Liver (tissue), 9 donors: ENCODE results near the gene DCN. TPM values are rescaled to one million over a fixed set of nuclear protein-coding genes. Genes with fewer than 3 reads are reported as not detected.

Experiments used
- DNase-seq: peaks from one replicate; pipeline ENCODE4 v3.0.0-alpha.2; 2017; ENCODE audit warnings: low spot score
- H3K27ac ChIP-seq, 2 donors: one replicate each; pipeline ENCODE4 v1.7.0; 2013; ENCODE audit warnings: inconsistent platforms in 2 of 2, low read length in 2 of 2, control low read depth in 1 of 2, low read depth in 1 of 2, mild to moderate bottlenecking in 1 of 2
- H3K27me3 ChIP-seq, 4 donors: one replicate each; pipeline versions ENCODE4 v1.6.1 to v1.7.0; 2013; ENCODE audit warnings: low read length in 3 of 4, inconsistent platforms in 1 of 4, mild to moderate bottlenecking in 1 of 4, moderate library complexity in 1 of 4; ENCODE audit not compliant: control insufficient read depth in 4 of 4, insufficient read depth in 4 of 4
- H3K36me3 ChIP-seq, 4 donors: one replicate each; pipeline versions ENCODE4 v1.6.1 to v1.7.0; 2013; ENCODE audit warnings: low read length in 3 of 4, mild to moderate bottlenecking in 3 of 4, low read depth in 1 of 4, moderate library complexity in 1 of 4; ENCODE audit not compliant: control insufficient read depth in 4 of 4, insufficient read depth in 3 of 4
- H3K4me1 ChIP-seq, 4 donors: one replicate each; pipeline versions ENCODE4 v1.6.1 to v1.7.0; 2013; ENCODE audit warnings: low read length in 3 of 4, mild to moderate bottlenecking in 3 of 4, moderate library complexity in 1 of 4; ENCODE audit not compliant: control insufficient read depth in 4 of 4, insufficient read depth in 4 of 4
- H3K4me3 ChIP-seq, 3 donors: one replicate each; pipeline versions ENCODE4 v1.6.1 to v1.7.0; 2013; ENCODE audit warnings: low read length in 3 of 3, control low read depth in 1 of 3, low read depth in 1 of 3, mild to moderate bottlenecking in 1 of 3
- H3K9ac ChIP-seq, 2 donors: one replicate each; pipeline ENCODE4 v1.7.0; 2013; ENCODE audit warnings: low read length in 2 of 2, mild to moderate bottlenecking in 2 of 2, moderate library complexity in 2 of 2, control low read depth in 1 of 2, low read depth in 1 of 2
- H3K9me3 ChIP-seq, 4 donors: one replicate each; pipeline versions ENCODE4 v1.6.1 to v1.7.0; 2013; ENCODE audit warnings: low read length in 3 of 4; ENCODE audit not compliant: control insufficient read depth in 4 of 4
- ATF3 ChIP-seq: IDR thresholded peaks from 2 replicates; pipeline ENCODE4 v1.6.1; 2016; ENCODE audit warnings: antibody characterized with exemption
- CTCF ChIP-seq: fragments of 150-350 bp; IDR thresholded peaks from 2 replicates; pipeline ENCODE4 v1.5.1; 2017; ENCODE audit warnings: improper control_type of control experiment, low read depth, low read length; ENCODE audit not compliant: missing input control
- EGR1 ChIP-seq, 2 donors: IDR thresholded peaks; 2 replicates each; pipeline ENCODE4 v1.6.1; 2016 to 2018; ENCODE audit warnings: antibody characterized with exemption in 2 of 2, low read depth in 2 of 2
- FOXA1 ChIP-seq: IDR thresholded peaks from 2 replicates; pipeline ENCODE4 v1.6.1; 2016; ENCODE audit warnings: antibody characterized with exemption
- FOXA2 ChIP-seq: IDR thresholded peaks from 2 replicates; pipeline ENCODE4 v1.6.1; 2016; ENCODE audit warnings: antibody characterized with exemption
- GABPA ChIP-seq, 2 donors: IDR thresholded peaks in 1 of 2; conservative IDR thresholded peaks in 1 of 2; 2 replicates each; pipeline ENCODE4 v1.6.1; 2016; ENCODE audit warnings: antibody characterized with exemption in 2 of 2, mild to moderate bottlenecking in 1 of 2, moderate library complexity in 1 of 2
- HNF4G ChIP-seq: IDR thresholded peaks from 2 replicates; pipeline ENCODE4 v1.6.1; 2016; ENCODE audit warnings: antibody characterized with exemption
- JUND ChIP-seq, 2 donors: IDR thresholded peaks; 2 replicates each; pipeline ENCODE4 v1.6.1; 2016; ENCODE audit warnings: antibody characterized with exemption in 2 of 2
- MAX ChIP-seq: IDR thresholded peaks from 2 replicates; pipeline ENCODE4 v1.6.1; 2016; ENCODE audit warnings: antibody characterized with exemption
- NR2F2 ChIP-seq: IDR thresholded peaks from 2 replicates; pipeline ENCODE4 v1.6.1; 2016; ENCODE audit warnings: antibody characterized with exemption
- RAD21 ChIP-seq, 2 donors: IDR thresholded peaks; 2 replicates each; pipeline ENCODE4 v1.6.1; 2016; ENCODE audit warnings: antibody characterized with exemption in 2 of 2, mild to moderate bottlenecking in 2 of 2
- REST ChIP-seq: IDR thresholded peaks from 2 replicates; pipeline ENCODE4 v1.6.1; 2016; ENCODE audit warnings: antibody characterized with exemption, mild to moderate bottlenecking
- RXRA ChIP-seq, 2 donors: IDR thresholded peaks; 2 replicates each; pipeline ENCODE4 v1.6.1; 2017 to 2018; ENCODE audit warnings: antibody characterized with exemption in 2 of 2, mild to moderate bottlenecking in 1 of 2
- SP1 ChIP-seq: IDR thresholded peaks from 2 replicates; pipeline ENCODE4 v1.6.1; 2018; ENCODE audit warnings: antibody characterized with exemption, mild to moderate bottlenecking
- TAF1 ChIP-seq: conservative IDR thresholded peaks from 2 replicates; pipeline ENCODE4 v1.6.1; 2016; ENCODE audit warnings: antibody characterized with exemption, mild to moderate bottlenecking
- YY1 ChIP-seq: IDR thresholded peaks from 2 replicates; pipeline ENCODE4 v1.6.1; 2016; ENCODE audit warnings: antibody characterized with exemption, mild to moderate bottlenecking
- ZBTB33 ChIP-seq: IDR thresholded peaks from 2 replicates; pipeline ENCODE4 v1.6.1; 2016; ENCODE audit warnings: antibody characterized with exemption
- WGBS: extraction: QIAGEN DNeasy Blood & Tissue Kit; methylation state at CpG from one replicate; pipeline ENCODE4 v1.1.7; 2013; 5-methylcytosine and 5-hydroxymethylcytosine counted together
- polyA plus RNA-seq, 2 donors: library from polyadenylated mRNA; stranded (reverse) in 1 of 2; unstranded in 1 of 2; fragments of 200-250 nt in 1 of 2; fragments of >200 nt in 1 of 2; fragmentation: Nextera tagmentation in 1 of 2; extraction: Ambion mirVana in 1 of 2; gene quantifications; one replicate each; pipeline versions ENCODE4 v1.2.1 to v1.2.3, GENCODE V29; 2013 to 2015
- total RNA-seq, 2 donors: library from RNA; depleted of rRNA; stranded (reverse); fragments of >200 nt; gene quantifications; one replicate each; pipeline ENCODE4 v1.2.3, GENCODE V29; 2014
- donor health status: healthy.
- donor health status: healthy.
- donor health status: healthy.
- donor health status: healthy.
- donor health status: healthy.

Gene DCN
- total and polyA plus RNA-seq, 4 donors, result 74.9 to 148 (median 98.6) TPM

- no peaks in the 10 kb centered on the region for H3K4me1 ChIP-seq
- no peaks in the 10 kb centered on the region for H3K9me3 ChIP-seq
- 46% methylated on average over 1 of the region's 1 CpG for WGBS
- no peak for DNase-seq
- peak overlapping the region in 1 of 3 donors; percentile 12 for H3K4me3 ChIP-seq
- H3K27ac ChIP-seq, result peak overlapping the region in 1 of 2 donors; percentile 9
- no peaks in the 10 kb centered on the region for H3K27me3 ChIP-seq
- H3K36me3 ChIP-seq, result no peaks in the 10 kb centered on the region
- peak overlapping the region in 1 of 2 donors; percentile 14 for H3K9ac ChIP-seq
- no peak for TF ChIP-seq ATF3
- TF ChIP-seq SP1, result no peak
- no peak for TF ChIP-seq RAD21 (IDR thresholded peaks at IDR 0.05)
- no peak for TF ChIP-seq JUND (IDR thresholded peaks at IDR 0.05)
- TF ChIP-seq TAF1, result no peak
- TF ChIP-seq RXRA (IDR thresholded peaks at IDR 0.05), result no peak
- TF ChIP-seq EGR1 (IDR thresholded peaks at IDR 0.05; ENCODE audit: low read depth in 2 of 2), result no peak
- TF ChIP-seq REST, result no peak
- TF ChIP-seq FOXA1, result no peak
- no peak for TF ChIP-seq ZBTB33
- TF ChIP-seq MAX, result no peak
- TF ChIP-seq NR2F2, result no peak
- TF ChIP-seq FOXA2, result no peak
- no peak for TF ChIP-seq GABPA (IDR thresholded peaks at IDR 0.05 in 1 of 2, conservative IDR thresholded peaks at IDR 0.05 in 1 of 2)
- no peak for TF ChIP-seq YY1
- no peak for TF ChIP-seq HNF4G
- TF ChIP-seq CTCF, result no peak
These were observed 3.8 kb downstream of the DCN start for GRCh38 chr12:91178781-91179180.

GRCh38 chr12:91178139-91178561, 4.5 kb downstream of the DCN start:
- H3K36me3 ChIP-seq, result no peaks in the 10 kb centered on the region
- DNase-seq, result no peak
- H3K9ac ChIP-seq, result no peak overlapping the region
- TF ChIP-seq CTCF (peak; percentile 29), RAD21 (IDR thresholded peaks at IDR 0.05) (peak; percentile 56 to 64), NR2F2 (no peak)
- no peaks in the 10 kb centered on the region for H3K9me3 ChIP-seq
- no peaks in the 10 kb centered on the region for H3K27me3 ChIP-seq
- no peaks in the 10 kb centered on the region for H3K4me1 ChIP-seq
- WGBS, result 43% methylated on average over 7 of the region's 7 CpGs
- H3K4me3 ChIP-seq, result no peak overlapping the region
- H3K27ac ChIP-seq, result peak overlapping the region in 1 of 2 donors; percentile 9
